Panc1 (cell line): ENCODE measurements around the gene EIF4G3.

ENCODE experiments used
- POLR2AphosphoS5 ChIP-seq: IDR thresholded peaks from 2 replicates; pipeline ENCODE4 v1.6.1; 2012; ENCODE audit warnings: mild to moderate bottlenecking, low read depth, low read length, moderate library complexity
- TF ChIP-seq, protein P1 (sequence below), 2 experiments: IDR thresholded peaks; 2 replicates each; pipeline ENCODE4 v1.6.1; 2011 to 2012; ENCODE audit warnings: low read depth in 2 of 2, control low read depth in 1 of 2, low read length in 1 of 2, mild to moderate bottlenecking in 1 of 2, moderate library complexity in 1 of 2; ENCODE audit not compliant: insufficient read depth in 1 of 2
- TF ChIP-seq, protein P2 (sequence below): fragments of 450-650 bp; IDR thresholded peaks from 2 replicates; pipeline ENCODE4 v1.5.1; 2017; ENCODE audit warnings: mild to moderate bottlenecking

DNA sequence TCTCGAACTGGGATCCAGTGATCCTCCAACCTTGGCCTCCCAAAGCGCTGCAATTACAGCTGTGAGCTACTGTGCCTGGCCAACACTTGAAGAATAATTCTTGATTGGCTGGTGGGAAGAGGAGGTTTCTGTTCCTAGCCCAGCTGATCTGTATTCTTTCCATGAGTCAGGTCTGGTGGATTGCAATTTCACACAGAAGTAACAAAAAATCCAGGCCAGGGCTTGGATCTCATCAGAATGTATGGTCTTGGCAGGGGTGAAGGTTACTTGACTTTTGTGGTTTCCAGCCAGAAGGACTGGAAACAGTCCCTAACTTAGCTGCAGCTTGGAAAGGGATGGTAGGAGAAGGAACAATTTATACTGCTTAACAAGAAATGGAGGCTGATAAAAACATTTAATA lies 384.5 kb downstream of the EIF4G3 start:
- TF ChIP-seq, protein P1, sequence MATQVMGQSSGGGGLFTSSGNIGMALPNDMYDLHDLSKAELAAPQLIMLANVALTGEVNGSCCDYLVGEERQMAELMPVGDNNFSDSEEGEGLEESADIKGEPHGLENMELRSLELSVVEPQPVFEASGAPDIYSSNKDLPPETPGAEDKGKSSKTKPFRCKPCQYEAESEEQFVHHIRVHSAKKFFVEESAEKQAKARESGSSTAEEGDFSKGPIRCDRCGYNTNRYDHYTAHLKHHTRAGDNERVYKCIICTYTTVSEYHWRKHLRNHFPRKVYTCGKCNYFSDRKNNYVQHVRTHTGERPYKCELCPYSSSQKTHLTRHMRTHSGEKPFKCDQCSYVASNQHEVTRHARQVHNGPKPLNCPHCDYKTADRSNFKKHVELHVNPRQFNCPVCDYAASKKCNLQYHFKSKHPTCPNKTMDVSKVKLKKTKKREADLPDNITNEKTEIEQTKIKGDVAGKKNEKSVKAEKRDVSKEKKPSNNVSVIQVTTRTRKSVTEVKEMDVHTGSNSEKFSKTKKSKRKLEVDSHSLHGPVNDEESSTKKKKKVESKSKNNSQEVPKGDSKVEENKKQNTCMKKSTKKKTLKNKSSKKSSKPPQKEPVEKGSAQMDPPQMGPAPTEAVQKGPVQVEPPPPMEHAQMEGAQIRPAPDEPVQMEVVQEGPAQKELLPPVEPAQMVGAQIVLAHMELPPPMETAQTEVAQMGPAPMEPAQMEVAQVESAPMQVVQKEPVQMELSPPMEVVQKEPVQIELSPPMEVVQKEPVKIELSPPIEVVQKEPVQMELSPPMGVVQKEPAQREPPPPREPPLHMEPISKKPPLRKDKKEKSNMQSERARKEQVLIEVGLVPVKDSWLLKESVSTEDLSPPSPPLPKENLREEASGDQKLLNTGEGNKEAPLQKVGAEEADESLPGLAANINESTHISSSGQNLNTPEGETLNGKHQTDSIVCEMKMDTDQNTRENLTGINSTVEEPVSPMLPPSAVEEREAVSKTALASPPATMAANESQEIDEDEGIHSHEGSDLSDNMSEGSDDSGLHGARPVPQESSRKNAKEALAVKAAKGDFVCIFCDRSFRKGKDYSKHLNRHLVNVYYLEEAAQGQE (IDR thresholded peaks at IDR 0.05; ENCODE audit: insufficient read depth in 1 of 2, low read depth in 2 of 2, low read length in 1 of 2) = no peak
- no peak for TF ChIP-seq POLR2AphosphoS5
- TF ChIP-seq, protein P2, sequence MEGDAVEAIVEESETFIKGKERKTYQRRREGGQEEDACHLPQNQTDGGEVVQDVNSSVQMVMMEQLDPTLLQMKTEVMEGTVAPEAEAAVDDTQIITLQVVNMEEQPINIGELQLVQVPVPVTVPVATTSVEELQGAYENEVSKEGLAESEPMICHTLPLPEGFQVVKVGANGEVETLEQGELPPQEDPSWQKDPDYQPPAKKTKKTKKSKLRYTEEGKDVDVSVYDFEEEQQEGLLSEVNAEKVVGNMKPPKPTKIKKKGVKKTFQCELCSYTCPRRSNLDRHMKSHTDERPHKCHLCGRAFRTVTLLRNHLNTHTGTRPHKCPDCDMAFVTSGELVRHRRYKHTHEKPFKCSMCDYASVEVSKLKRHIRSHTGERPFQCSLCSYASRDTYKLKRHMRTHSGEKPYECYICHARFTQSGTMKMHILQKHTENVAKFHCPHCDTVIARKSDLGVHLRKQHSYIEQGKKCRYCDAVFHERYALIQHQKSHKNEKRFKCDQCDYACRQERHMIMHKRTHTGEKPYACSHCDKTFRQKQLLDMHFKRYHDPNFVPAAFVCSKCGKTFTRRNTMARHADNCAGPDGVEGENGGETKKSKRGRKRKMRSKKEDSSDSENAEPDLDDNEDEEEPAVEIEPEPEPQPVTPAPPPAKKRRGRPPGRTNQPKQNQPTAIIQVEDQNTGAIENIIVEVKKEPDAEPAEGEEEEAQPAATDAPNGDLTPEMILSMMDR = no peak
